Loucy (cell line): ENCODE results near the gene TUBB6.

Experiments used
- H2AFZ ChIP-seq: fragments of 200-600 bp; sonication (generic); 2 replicates; pipeline ENCODE4 v1.6.0; 2016; ENCODE audit warnings: antibody characterized with exemption, mild to moderate bottlenecking, low read length, moderate library complexity
- H3F3A ChIP-seq: fragments of 200-600 bp; 2 replicates; pipeline ENCODE4 v1.6.0; 2016; ENCODE audit warnings: antibody characterized with exemption, low read depth, mild to moderate bottlenecking
- H3K27me3 ChIP-seq: fragments of 200-600 bp; sonication (generic); 2 replicates; pipeline ENCODE4 v1.6.1; 2014; ENCODE audit warnings: low read length, mild to moderate bottlenecking; ENCODE audit not compliant: insufficient read depth, poor library complexity, severe bottlenecking
- H3K36me3 ChIP-seq: fragments of 200-600 bp; sonication (generic); 2 replicates; pipeline ENCODE4 v1.6.1; 2016; ENCODE audit warnings: low read length; ENCODE audit not compliant: insufficient read depth
- H3K4me1 ChIP-seq: fragments of 200-600 bp; sonication (generic); 2 replicates; pipeline ENCODE4 v1.5.1; 2014; ENCODE audit warnings: low read length, mild to moderate bottlenecking; ENCODE audit not compliant: insufficient read depth, poor library complexity, severe bottlenecking
- H3K4me2 ChIP-seq: fragments of 200-600 bp; sonication (generic); 2 replicates; pipeline ENCODE4 v1.6.0; 2014; ENCODE audit warnings: antibody characterized with exemption, low read length, low read depth, mild to moderate bottlenecking; ENCODE audit not compliant: poor library complexity, severe bottlenecking
- H3K4me3 ChIP-seq: fragments of 200-600 bp; sonication (generic); 2 replicates; pipeline ENCODE4 v1.5.1; 2014; ENCODE audit warnings: low read length, mild to moderate bottlenecking, mixed read lengths; ENCODE audit not compliant: poor library complexity, severe bottlenecking
- H3K79me2 ChIP-seq: fragments of 200-600 bp; sonication (generic); 2 replicates; pipeline ENCODE4 v1.6.1; 2014; ENCODE audit warnings: low read length; ENCODE audit not compliant: insufficient read depth
- H3K9ac ChIP-seq: fragments of 200-600 bp; sonication (generic); 2 replicates; pipeline ENCODE4 v1.6.0; 2014; ENCODE audit warnings: mild to moderate bottlenecking, low read depth, low read length, moderate library complexity; ENCODE audit not compliant: poor library complexity, severe bottlenecking
- H3K9me2 ChIP-seq: fragments of 200-600 bp; sonication (generic); replicated peaks from 2 replicates; pipeline ENCODE4 v1.6.1; 2016; ENCODE audit warnings: low read depth, low read length, mixed read lengths
- H3K9me3 ChIP-seq: fragments of 200-600 bp; sonication (generic); 2 replicates; pipeline ENCODE4 v1.6.1; 2014; ENCODE audit warnings: mild to moderate bottlenecking, antibody characterized with exemption, low read length, low read depth; ENCODE audit not compliant: insufficient read depth
- H4K20me1 ChIP-seq: fragments of 200-600 bp; sonication (generic); 2 replicates; pipeline ENCODE4 v1.6.0; 2014; ENCODE audit warnings: antibody characterized with exemption, low read length, mild to moderate bottlenecking; ENCODE audit not compliant: insufficient read depth, poor library complexity, severe bottlenecking
- EZH2phosphoT487 ChIP-seq: fragments of 200-600 bp; IDR thresholded peaks from 2 replicates; pipeline ENCODE4 v1.6.1; 2018; ENCODE audit warnings: antibody characterized with exemption, mild to moderate bottlenecking, moderate library complexity, borderline replicate concordance
- TF ChIP-seq, protein P1 (sequence below): fragments of 200-600 bp; sonication (generic); conservative IDR thresholded peaks from 2 replicates; pipeline ENCODE4 v1.5.1; 2014; ENCODE audit warnings: mild to moderate bottlenecking, antibody characterized with exemption, low read length

Gene TUBB6

GRCh38 chr18:12301263-12302005 lies 6.6 kb upstream of the TUBB6 start:
- Histone ChIP-seq H3K4me1 (no peaks in the 10 kb centered on the region), H3K4me3 (no peak overlapping the region), H2AFZ (no peak overlapping the region), H3K9me2 (no peaks in the 10 kb centered on the region), H4K20me1 (no peaks in the 10 kb centered on the region), H3K36me3 (no peaks in the 10 kb centered on the region), H3K79me2 (no peaks in the 10 kb centered on the region), H3F3A (no peaks in the 10 kb centered on the region), H3K4me2 (no peak overlapping the region), H3K9ac (no peak overlapping the region), H3K27me3 (no peaks in the 10 kb centered on the region), H3K9me3 (no peaks in the 10 kb centered on the region)
- no peak for TF ChIP-seq EZH2phosphoT487
- TF ChIP-seq, protein P1, sequence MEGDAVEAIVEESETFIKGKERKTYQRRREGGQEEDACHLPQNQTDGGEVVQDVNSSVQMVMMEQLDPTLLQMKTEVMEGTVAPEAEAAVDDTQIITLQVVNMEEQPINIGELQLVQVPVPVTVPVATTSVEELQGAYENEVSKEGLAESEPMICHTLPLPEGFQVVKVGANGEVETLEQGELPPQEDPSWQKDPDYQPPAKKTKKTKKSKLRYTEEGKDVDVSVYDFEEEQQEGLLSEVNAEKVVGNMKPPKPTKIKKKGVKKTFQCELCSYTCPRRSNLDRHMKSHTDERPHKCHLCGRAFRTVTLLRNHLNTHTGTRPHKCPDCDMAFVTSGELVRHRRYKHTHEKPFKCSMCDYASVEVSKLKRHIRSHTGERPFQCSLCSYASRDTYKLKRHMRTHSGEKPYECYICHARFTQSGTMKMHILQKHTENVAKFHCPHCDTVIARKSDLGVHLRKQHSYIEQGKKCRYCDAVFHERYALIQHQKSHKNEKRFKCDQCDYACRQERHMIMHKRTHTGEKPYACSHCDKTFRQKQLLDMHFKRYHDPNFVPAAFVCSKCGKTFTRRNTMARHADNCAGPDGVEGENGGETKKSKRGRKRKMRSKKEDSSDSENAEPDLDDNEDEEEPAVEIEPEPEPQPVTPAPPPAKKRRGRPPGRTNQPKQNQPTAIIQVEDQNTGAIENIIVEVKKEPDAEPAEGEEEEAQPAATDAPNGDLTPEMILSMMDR = no peak

- H3K9ac ChIP-seq = no peak overlapping the region
- H3K4me1 ChIP-seq = no peaks in the 10 kb centered on the region
- H3K79me2 ChIP-seq = no peaks in the 10 kb centered on the region
- H3K4me2 ChIP-seq = no peak overlapping the region
- no peaks in the 10 kb centered on the region for H3K36me3 ChIP-seq
- H4K20me1 ChIP-seq = no peaks in the 10 kb centered on the region
- no peak overlapping the region for H3K4me3 ChIP-seq
- no peaks in the 10 kb centered on the region for H3K27me3 ChIP-seq
- H3K9me2 ChIP-seq = no peaks in the 10 kb centered on the region
- H3F3A ChIP-seq = no peaks in the 10 kb centered on the region
- no peak overlapping the region for H2AFZ ChIP-seq
- TF ChIP-seq EZH2phosphoT487 = no peak
- TF ChIP-seq, protein P1 = no peak
- H3K9me3 ChIP-seq = no peaks in the 10 kb centered on the region
These were observed 5.5 kb upstream of the TUBB6 start for GRCh38 chr18:12302391-12303147.

DNA sequence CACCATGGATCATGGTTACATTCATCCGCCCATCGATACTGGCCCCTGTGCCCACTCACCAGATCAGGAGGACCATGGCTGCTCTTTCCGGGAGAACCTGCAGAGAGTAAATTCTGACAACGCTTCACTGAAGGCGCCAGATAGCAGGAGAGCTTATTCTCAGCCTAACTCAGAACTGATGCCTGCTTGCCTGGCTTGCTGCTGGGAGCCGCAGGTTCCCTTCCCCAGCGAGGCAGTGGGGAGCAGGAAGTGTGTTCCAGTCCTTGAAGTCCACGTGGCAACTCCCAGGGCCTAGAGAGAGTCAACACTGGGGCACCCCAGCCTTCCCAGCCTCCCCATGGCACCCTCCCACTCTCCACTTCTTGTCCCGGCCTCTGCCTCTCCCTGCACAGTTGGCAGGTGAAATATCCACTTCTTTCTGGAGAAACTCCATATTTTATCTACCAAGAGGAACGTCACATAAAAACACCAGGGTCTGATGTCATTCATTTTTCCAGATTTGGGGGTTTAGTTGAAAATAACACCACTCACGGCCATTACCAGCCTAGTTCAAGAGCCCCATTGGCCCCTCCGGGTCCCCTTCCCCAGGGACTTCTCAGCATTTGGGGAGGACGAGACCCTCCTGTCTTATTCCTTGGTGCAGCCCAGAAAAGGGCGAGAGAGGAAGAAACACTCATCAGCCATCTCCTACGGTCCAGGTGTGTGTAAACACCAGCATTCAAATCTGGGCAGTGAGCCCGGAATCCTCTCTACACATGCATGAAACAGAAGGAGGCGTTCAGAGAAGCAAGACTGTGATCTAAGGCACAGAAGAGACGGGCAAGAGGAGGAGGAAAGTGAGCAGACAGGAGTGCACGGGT lies 3.5 kb upstream of the TUBB6 start:
- Histone ChIP-seq H3K9me2 (no peaks in the 10 kb centered on the region), H3K4me2 (no peak overlapping the region), H2AFZ (no peak overlapping the region), H3K27me3 (no peaks in the 10 kb centered on the region), H3K36me3 (no peaks in the 10 kb centered on the region), H3K79me2 (no peaks in the 10 kb centered on the region), H3K4me1 (no peaks in the 10 kb centered on the region), H3K4me3 (no peak overlapping the region), H3K9me3 (no peaks in the 10 kb centered on the region), H3F3A (no peaks in the 10 kb centered on the region), H4K20me1 (no peaks in the 10 kb centered on the region), H3K9ac (no peak overlapping the region)
- TF ChIP-seq EZH2phosphoT487 = no peak
- TF ChIP-seq, protein P1 = no peak
